ENCODE measurements around the gene ENTHD1. TPM values are rescaled to one million over a fixed set of nuclear protein-coding genes. Genes with fewer than 3 reads are reported as not detected.

ENTHD1 gene
- total RNA-seq, 4 donors from 2014 or later, result not detected

DNA sequence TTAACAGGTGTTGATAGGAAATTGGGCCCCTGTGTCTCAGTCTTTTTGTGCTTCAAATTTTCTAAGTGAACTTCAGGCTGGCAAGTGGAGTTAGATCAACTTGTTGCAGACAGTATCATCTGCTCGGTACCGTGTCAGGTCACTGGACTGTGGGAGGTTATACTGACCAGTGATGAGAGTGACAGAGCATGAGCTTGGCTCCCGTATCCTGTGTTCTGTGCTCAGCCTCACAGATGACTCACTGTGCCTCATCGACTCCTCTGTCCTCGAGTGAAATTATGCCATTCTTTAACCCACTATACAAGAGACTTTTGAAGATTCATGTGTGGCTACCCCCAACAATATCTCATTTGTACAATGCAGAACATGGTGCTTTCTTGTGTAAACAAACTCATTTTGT lies 15.2 kb upstream of the ENTHD1 start:
- 64 to 68% methylated on average over 5 of the region's 5 CpGs for WGBS, 2 donors
- intact Hi-C loops (cut with DNase I; ENCODE audit: low total_unique reads), result no loop called here
- TF ChIP-seq, protein P1, sequence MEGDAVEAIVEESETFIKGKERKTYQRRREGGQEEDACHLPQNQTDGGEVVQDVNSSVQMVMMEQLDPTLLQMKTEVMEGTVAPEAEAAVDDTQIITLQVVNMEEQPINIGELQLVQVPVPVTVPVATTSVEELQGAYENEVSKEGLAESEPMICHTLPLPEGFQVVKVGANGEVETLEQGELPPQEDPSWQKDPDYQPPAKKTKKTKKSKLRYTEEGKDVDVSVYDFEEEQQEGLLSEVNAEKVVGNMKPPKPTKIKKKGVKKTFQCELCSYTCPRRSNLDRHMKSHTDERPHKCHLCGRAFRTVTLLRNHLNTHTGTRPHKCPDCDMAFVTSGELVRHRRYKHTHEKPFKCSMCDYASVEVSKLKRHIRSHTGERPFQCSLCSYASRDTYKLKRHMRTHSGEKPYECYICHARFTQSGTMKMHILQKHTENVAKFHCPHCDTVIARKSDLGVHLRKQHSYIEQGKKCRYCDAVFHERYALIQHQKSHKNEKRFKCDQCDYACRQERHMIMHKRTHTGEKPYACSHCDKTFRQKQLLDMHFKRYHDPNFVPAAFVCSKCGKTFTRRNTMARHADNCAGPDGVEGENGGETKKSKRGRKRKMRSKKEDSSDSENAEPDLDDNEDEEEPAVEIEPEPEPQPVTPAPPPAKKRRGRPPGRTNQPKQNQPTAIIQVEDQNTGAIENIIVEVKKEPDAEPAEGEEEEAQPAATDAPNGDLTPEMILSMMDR (IDR thresholded peaks at IDR 0.05), result no peak
- TF ChIP-seq POLR2A (IDR thresholded peaks at IDR 0.05), result no peak
- no peak overlapping the region for H3K4me3 ChIP-seq (ENCODE audit: low read depth, poor library complexity, severe bottlenecking)
- no peak for DNase-seq (ENCODE audit: low spot score in 2 of 2)

DNA sequence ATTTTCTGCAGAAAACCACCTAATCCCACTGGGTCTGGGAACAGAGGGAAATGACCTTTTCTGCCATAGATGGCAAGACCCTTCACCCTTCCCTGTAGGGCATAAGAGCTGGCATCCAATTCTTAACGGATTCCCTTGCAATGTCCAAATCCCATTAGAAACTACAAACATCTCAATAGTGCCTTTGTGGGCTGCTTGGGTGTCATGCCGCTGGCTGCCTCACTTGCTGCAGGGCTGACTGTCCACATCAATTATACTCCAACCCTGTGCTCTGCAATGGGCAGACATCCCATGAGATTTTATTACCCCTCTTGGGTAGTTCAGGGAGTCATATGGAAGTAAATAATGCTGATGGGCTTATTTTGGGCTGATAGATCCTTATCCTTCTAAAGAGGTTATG lies 14.6 kb upstream of the ENTHD1 start:
- DNase-seq (ENCODE audit: low spot score in 2 of 2), result no peak
- 70 to 82% methylated on average over 2 of the region's 2 CpGs for WGBS, 2 donors
- intact Hi-C loops (cut with DNase I; ENCODE audit: low total_unique reads), result no loop called here
- H3K4me3 ChIP-seq (ENCODE audit: low read depth, poor library complexity, severe bottlenecking), result no peak overlapping the region
- TF ChIP-seq, protein P1 (IDR thresholded peaks at IDR 0.05), result no peak
- TF ChIP-seq POLR2A (IDR thresholded peaks at IDR 0.05), result no peak

DNA sequence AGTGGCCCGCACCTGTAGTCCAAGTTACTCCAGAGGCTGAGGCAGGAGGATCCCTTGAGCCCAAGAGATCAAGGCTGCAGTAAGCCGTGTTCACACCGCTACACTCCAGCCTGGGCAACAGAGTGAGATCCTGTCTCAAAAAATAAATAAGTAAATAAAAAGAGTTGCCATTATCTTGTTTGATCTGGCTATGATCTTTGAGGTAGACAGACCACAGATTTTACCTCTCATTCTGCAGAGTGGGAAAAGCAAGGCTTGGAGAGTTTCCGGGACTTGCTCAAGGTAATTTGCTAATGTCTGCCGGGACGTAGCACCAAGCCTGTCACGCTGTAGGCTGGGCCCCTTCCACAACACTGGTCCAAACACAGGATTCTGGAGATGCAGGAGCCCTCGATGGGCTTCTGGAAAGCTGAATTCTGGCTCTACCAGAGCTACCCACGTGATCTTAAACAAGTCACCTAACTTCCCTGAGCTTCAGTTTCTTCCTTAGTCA lies 14.1 kb upstream of the ENTHD1 start:
- DNase-seq (ENCODE audit: low spot score in 2 of 2), result no peak
- H3K4me3 ChIP-seq (ENCODE audit: low read depth, poor library complexity, severe bottlenecking), result no peak overlapping the region
- 89 to 93% methylated on average over 9 of the region's 9 CpGs for WGBS, 2 donors
- TF ChIP-seq POLR2A (IDR thresholded peaks at IDR 0.05), result no peak
- TF ChIP-seq, protein P1 (IDR thresholded peaks at IDR 0.05), result no peak
- intact Hi-C loops (cut with DNase I; ENCODE audit: low total_unique reads), result no loop called here

DNA sequence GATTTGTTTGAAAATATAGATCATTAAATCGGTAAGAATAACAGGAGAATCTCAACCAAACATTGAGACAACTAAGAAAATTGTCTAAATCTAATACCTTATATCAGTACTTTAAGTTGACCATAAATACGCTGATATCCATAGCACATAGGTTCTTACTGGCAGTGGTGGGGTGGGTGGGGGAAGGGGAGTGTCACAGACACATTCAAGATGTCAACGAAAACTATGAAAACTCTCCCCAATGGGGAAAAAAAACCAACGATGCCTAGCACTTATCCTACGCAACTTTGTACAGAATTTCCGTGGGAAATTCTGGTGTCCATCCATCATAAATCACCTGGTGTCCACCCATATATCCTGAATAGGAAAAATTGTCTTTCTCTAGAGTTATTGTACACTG lies 13.5 kb upstream of the ENTHD1 start:
- H3K4me3 ChIP-seq (ENCODE audit: low read depth, poor library complexity, severe bottlenecking), result no peak overlapping the region
- TF ChIP-seq POLR2A (IDR thresholded peaks at IDR 0.05), result no peak
- TF ChIP-seq, protein P1 (IDR thresholded peaks at IDR 0.05), result no peak
- no peak for DNase-seq (ENCODE audit: low spot score in 2 of 2)
- intact Hi-C loops (cut with DNase I; ENCODE audit: low total_unique reads), result no loop called here
- WGBS, 2 donors, result 91 to 93% methylated on average over 6 of the region's 6 CpGs

DNA sequence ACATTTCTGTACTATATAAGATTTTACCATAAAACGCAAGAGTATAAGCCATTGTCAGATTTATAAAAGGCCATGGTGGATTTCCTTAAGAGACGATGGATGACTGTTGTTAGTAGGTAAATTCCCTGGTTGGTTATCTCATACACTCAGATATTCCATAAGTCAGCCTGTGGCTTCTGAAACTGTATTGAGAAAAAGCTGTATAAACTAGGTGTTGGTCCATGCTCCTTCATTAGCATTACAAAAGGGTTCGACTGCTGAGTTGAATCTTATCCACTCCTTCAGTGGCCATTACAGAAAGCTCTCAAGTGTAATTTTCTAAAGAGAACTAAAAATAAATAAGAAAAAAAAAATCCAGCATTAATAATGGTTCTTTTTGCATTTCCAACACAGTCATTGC lies 12.6 kb upstream of the ENTHD1 start:
- 68 to 73% methylated on average over 3 of the region's 3 CpGs for WGBS, 2 donors
- intact Hi-C loops (cut with DNase I; ENCODE audit: low total_unique reads), result no loop called here

More for the DNA sequence above, 12.6 kb upstream of the ENTHD1 start:
- no peak overlapping the region for H3K4me3 ChIP-seq (ENCODE audit: low read depth, poor library complexity, severe bottlenecking)
- TF ChIP-seq, protein P1 (IDR thresholded peaks at IDR 0.05), result no peak
- no peak for TF ChIP-seq POLR2A (IDR thresholded peaks at IDR 0.05)
- no peak for DNase-seq (ENCODE audit: low spot score in 2 of 2)
